Progenitor cell of endocrine pancreas (in vitro differentiated cells): ENCODE measurements around the gene AGPAT2. TPM values are rescaled to one million over a fixed set of nuclear protein-coding genes. Genes with fewer than 3 reads are reported as not detected.
A peak's percentile ranks its signal among the peaks of the same experiment; 100 is the strongest.

Source experiments
- DNase-seq: peaks from one replicate; pipeline ENCODE4 v3.0.0; 2021; ENCODE audit warnings: low spot score; ENCODE audit not compliant: unreplicated experiment
- H3K27ac Mint-ChIP-seq: 2 replicates; pipeline ENCODE4 v1.8.0; 2021; ENCODE audit warnings: mild to moderate bottlenecking, moderate library complexity, mixed read lengths
- H3K27me3 Mint-ChIP-seq: 2 replicates; pipeline ENCODE4 v1.8.0; 2021; ENCODE audit warnings: mixed read lengths
- H3K36me3 Mint-ChIP-seq: 2 replicates; pipeline ENCODE4 v1.8.0; 2022; ENCODE audit warnings: mixed read lengths; ENCODE audit not compliant: insufficient read depth
- H3K4me1 Mint-ChIP-seq: 2 replicates; pipeline ENCODE4 v1.8.0; 2021; ENCODE audit warnings: low read depth, mixed read lengths
- H3K4me3 Mint-ChIP-seq: 2 replicates; pipeline ENCODE4 v1.8.0; 2021; ENCODE audit warnings: low read depth, mild to moderate bottlenecking, moderate library complexity, mixed read lengths
- H3K9me3 Mint-ChIP-seq: 2 replicates; pipeline ENCODE4 v1.8.0; 2021; ENCODE audit warnings: low read depth, mixed read lengths
- CTCF ChIP-seq: fragments of 200-600 bp; sonication (generic); IDR thresholded peaks from one replicate; pipeline ENCODE4 v1.5.0; 2021; ENCODE audit warnings: antibody characterized with exemption, mild to moderate bottlenecking; ENCODE audit not compliant: unreplicated experiment
- total RNA-seq: library from RNA; stranded (reverse); gene quantifications from 2 replicates; pipeline ENCODE4 v1.2.1, GENCODE V29; 2021

The AGPAT2 gene
- total RNA-seq, 1 donor from 2014 or later = 28.0 TPM

GRCh38 chr9:136694872-136695247 lies 7.6 kb upstream of the AGPAT2 start:
- H3K27ac Mint-ChIP-seq = no peak overlapping the region
- no peaks in the 10 kb centered on the region for H3K36me3 Mint-ChIP-seq
- DNase-seq = no peak
- H3K4me1 Mint-ChIP-seq = peaks cover 29% of the 10 kb centered on the region
- peaks cover 3% of the 10 kb centered on the region for H3K27me3 Mint-ChIP-seq
- TF ChIP-seq CTCF = no peak
- H3K9me3 Mint-ChIP-seq = no peaks in the 10 kb centered on the region
- H3K4me3 Mint-ChIP-seq = no peak overlapping the region

DNA sequence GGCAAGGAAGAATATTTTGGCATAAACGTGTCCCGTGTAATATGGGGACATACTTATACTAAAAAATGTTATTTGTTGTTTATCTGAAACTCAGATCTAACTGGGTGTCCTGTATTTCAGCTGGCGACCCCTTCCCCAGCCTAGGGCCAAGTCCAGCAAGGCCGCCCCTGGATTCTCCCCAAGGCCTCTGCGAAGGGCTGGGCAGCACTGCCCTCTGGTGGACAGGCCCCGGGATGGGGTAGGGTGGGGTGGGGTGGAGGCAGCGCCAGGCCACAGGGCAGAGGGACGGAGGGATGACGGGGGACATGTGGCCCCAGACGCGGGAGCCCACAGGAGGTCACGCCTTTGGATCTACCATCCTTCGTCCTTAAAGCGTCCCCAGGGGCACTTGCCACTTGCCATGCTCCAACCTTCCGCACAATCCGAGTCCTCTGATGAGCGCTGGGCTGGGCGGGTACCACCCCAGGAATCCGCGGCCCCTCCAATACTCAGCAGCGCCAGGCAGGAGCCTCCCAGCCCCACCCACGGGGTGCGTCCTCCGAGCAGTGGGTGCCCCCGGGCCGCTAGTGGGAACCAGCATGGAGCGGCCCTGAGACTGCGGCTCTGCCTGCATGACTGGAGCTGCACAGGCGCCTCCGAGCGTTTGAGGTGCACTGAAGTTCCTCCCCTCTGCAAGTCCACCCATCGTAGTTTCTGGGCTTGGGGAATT lies 7.1 kb upstream of the AGPAT2 start:
- peak; percentile 66 for TF ChIP-seq CTCF
- peaks cover 3% of the 10 kb centered on the region for H3K27me3 Mint-ChIP-seq
- H3K4me1 Mint-ChIP-seq = peaks cover 29% of the 10 kb centered on the region
- H3K4me3 Mint-ChIP-seq = no peak overlapping the region
- DNase-seq = no peak
- peak overlapping the region; percentile 73 for H3K27ac Mint-ChIP-seq
- H3K36me3 Mint-ChIP-seq = no peaks in the 10 kb centered on the region
- H3K9me3 Mint-ChIP-seq = no peaks in the 10 kb centered on the region

- H3K9me3 Mint-ChIP-seq = no peaks in the 10 kb centered on the region
- H3K27ac Mint-ChIP-seq = peak overlapping the region; percentile 73
- H3K36me3 Mint-ChIP-seq = no peaks in the 10 kb centered on the region
- H3K4me3 Mint-ChIP-seq = no peak overlapping the region
- no peak for DNase-seq
- no peak for TF ChIP-seq CTCF
- peaks cover 24% of the 10 kb centered on the region for H3K4me1 Mint-ChIP-seq
- H3K27me3 Mint-ChIP-seq = peaks cover 6% of the 10 kb centered on the region
These were observed 6.4 kb upstream of the AGPAT2 start for GRCh38 chr9:136693490-136694162.

DNA sequence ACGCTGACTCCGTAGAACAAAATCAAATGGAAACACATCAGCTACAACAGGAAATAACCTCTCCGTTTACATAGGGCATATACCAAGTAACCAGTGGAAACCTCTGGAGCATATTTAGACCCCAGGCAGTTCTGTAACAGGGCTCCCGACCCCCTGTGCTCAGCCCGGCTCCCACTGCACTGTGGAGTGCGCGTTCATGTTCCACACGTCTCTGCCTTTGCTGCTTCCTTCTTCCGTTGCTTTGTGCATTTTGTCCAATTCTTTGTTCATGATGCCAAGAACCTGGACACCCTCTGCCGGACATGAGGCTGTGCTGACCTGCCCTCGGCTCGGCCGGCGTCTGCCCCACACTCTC lies 5.9 kb upstream of the AGPAT2 start:
- Mint-ChIP-seq H3K27ac (no peak overlapping the region), H3K27me3 (peaks cover 10% of the 10 kb centered on the region), H3K36me3 (no peaks in the 10 kb centered on the region), H3K9me3 (no peaks in the 10 kb centered on the region), H3K4me1 (peaks cover 20% of the 10 kb centered on the region), H3K4me3 (no peak overlapping the region)
- no peak for DNase-seq
- no peak for TF ChIP-seq CTCF

DNA sequence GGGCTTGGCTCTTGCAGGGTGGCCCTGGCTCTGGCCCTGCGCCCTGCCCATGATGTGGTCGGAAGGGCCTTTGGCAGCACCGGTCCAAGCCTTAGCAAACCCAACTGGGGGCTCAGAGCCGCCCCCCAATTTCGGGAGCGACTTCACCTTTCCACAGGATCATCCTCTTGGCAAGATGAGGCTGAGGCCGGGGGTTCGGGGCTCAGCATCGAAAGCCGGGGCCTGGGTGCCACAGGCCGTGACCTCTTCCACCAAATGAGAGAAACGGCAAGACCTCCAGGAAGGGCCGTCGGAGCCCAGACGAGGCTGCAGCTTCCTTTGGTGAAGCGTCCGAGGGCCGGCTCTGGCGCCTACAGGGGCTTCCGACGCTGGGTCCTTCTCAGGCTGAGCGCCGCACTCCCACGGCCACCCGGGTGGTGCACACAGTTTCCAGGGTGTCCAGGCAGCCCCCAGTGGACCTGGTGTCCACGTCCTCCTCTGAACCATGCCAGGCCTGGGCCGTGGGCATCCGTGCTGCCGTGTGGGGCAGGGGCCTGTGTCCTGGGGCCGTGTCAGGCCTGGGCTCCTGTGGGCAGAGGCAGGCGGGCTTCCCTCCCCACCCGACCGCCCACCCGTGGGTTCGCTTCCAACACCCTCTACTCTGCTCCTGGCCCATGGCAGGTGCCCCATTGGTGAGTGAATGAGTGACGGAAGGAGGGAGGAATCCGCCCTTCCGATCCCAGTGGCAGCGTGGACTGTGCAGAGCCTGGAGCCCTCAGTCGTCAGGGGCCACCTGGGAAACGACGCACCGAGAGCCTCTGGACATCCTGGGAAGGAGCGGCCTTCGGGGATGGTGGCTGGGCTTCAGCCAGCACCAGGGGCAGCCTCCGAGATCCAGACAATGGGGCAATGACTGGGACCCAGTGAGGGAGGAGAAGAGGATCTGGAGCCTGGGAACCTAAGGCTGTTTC lies 5.2 kb upstream of the AGPAT2 start:
- no peak overlapping the region for H3K27ac Mint-ChIP-seq
- peaks cover 10% of the 10 kb centered on the region for H3K27me3 Mint-ChIP-seq
- H3K4me3 Mint-ChIP-seq = no peak overlapping the region

More for the DNA sequence above, 5.2 kb upstream of the AGPAT2 start:
- H3K36me3 Mint-ChIP-seq = no peaks in the 10 kb centered on the region
- peaks cover 13% of the 10 kb centered on the region for H3K4me1 Mint-ChIP-seq
- H3K9me3 Mint-ChIP-seq = no peaks in the 10 kb centered on the region
- no peak for TF ChIP-seq CTCF
- no peak for DNase-seq
